ENCODE data around the gene CDC42BPG.

CDC42BPG gene

DNA sequence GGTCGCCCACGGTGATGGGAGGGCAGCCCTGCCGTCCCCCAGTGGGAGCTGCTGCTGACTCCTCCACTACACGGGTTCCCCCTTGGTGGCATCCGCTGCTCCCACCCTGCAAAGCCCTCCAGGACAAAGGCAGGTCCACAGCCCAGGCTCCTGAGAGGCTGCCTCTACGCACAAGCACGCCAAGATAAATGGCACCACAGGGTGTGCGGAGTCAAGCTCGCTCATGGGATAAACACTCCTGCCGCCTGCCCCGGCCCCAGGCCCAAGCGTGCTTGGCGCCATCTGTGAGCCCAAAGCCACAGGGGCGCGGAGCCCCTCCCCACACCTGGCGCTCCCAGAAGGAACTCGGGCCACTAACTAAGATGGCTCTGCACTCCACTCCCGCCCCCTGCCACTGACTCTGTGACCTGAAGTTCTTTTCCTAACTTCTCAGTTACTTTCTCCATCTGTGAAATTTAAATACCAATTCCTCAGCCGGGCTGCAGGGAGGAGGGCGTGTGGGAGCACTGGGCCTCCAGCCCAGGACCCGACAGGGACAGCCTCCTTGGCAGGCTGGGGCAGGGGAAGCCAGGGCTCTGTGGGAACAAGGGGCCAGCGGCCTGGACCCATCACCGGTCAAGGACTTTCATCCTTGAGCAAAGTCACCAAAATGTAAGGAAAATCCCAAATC is 19.1 kb upstream of the CDC42BPG start:
- DNase-seq = no peak

- no peak for DNase-seq
These were observed 18.5 kb upstream of the CDC42BPG start for GRCh38 chr11:64862987-64863390.

GRCh38 chr11:64861227-64861975 is 16.9 kb upstream of the CDC42BPG start:
- DNase-seq = no peak

- peak; percentile 44 to 48 for DNase-seq
These were observed 15.3 kb upstream of the CDC42BPG start for GRCh38 chr11:64859542-64860414.

- peak; percentile 45 to 57 for DNase-seq
These were observed 14.2 kb upstream of the CDC42BPG start for GRCh38 chr11:64858467-64859263.

- DNase-seq = no peak
These were observed 13.0 kb upstream of the CDC42BPG start for GRCh38 chr11:64857485-64857884.

DNA sequence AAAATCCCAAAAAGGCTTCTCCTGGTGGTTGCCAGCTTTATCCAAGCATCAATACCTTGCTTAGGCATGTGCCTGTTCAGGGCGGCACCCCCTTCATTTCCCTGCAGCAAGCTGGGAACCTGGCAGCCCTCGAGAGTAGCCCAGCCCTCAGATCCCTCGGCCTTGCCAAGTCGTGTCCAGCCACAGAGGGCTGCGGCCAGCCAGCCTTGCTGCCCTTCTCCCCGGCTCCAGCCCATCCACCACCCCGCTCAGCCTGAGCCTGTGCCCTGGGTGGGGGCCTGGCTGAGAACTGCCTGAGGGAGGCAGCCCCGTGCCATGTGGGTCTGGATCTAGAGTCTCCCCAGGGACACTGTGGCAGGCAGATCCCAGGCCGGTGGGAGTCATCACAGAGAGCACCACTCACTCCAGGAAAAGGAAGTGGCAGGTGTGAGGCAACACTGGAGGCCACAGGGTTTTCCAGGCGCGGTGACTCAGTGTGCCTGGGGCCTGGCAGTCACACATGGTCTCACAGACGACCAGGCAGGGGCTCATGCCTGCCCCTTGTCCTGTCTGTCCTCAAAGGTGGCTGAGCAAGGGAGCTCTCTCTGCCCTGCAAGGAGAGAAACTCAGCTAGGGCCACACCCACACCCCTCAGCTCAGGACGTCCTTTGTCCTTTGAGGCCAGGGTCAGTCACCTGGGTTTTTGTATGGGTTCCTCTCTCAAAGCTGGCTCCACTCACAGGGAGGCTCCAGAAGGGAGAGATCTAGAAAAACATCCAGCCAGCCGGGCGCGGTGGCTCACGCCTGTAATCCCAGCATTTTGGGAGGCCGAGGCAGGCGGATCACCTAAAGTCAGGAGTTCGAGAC is 12.2 kb upstream of the CDC42BPG start:
- DNase-seq = peak; percentile 41 to 50

DNA sequence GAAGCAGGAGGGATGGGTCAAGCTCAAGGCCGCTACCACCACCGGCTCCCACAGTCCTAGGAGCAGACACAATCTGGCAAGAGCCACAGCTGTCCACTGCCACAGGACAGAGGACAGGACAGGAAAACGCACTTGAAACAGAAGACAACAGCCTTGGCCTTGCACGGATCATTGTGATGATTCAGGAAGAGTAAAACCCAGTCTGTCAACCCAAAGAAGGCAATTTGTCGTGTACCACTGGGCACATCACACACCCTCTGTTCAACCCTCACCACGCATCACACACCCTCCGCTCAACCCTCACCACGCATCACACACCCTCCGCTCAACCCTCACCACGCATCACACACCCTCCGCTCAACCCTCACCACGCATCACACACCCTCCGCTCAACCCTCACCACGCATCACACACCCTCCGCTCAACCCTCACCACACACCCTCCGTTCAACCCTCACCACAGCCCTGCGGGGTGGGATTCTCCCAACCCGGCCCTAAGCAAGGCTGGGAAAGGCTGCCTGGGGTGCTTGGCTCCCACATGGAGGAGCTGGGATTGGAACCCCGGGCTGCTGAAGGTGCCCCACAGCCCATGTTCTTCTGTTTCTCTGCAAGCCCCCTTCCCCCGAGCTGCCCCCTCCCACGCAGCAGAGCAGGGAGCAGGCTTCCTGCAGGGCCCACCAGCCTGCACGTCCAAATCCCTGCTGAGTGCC is 11.3 kb upstream of the CDC42BPG start:
- no peak for DNase-seq

- peak; percentile 56 to 66 for DNase-seq
These were observed 10.4 kb upstream of the CDC42BPG start for GRCh38 chr11:64854534-64855502.

DNA sequence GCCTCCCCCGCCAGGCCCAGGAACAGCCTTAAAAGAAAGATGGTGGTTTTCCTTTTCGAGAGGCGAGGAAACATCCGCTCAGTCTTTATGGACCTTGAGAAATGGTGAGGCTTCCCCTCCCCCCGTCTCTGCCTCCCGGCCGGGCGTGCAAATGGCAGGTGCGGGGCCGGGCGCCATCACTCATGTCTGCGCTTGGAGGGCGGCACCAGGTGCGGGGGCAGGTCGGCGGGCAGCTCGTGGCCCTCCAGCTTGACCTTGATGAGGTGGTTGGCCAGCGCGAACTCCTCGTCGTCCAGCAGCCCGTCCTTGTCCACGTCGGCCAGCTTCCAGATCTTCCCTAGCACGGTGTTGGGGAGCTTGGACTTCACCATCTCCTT is 9.7 kb upstream of the CDC42BPG start:
- no peak for DNase-seq

DNA sequence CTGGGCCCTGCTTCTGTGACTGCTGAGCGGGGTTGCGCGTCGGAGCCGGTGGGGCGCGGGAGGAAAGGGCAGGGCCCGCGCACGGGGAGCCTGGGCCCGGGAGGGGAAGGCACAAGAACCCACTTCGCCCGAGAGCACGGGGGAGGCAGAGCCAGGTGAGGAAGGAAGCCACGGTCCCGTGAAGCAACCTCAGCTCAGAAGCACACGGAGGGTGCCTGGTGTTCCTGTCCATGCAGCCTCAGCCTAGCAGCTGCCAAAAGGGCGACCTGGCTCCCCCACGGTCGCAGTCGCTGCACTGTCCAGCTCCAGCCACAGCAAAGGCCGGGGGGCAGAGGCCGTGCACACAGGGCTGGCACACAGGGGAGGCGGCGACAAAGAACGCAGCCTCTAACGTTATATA is 9.3 kb upstream of the CDC42BPG start:
- no peak for DNase-seq

DNA sequence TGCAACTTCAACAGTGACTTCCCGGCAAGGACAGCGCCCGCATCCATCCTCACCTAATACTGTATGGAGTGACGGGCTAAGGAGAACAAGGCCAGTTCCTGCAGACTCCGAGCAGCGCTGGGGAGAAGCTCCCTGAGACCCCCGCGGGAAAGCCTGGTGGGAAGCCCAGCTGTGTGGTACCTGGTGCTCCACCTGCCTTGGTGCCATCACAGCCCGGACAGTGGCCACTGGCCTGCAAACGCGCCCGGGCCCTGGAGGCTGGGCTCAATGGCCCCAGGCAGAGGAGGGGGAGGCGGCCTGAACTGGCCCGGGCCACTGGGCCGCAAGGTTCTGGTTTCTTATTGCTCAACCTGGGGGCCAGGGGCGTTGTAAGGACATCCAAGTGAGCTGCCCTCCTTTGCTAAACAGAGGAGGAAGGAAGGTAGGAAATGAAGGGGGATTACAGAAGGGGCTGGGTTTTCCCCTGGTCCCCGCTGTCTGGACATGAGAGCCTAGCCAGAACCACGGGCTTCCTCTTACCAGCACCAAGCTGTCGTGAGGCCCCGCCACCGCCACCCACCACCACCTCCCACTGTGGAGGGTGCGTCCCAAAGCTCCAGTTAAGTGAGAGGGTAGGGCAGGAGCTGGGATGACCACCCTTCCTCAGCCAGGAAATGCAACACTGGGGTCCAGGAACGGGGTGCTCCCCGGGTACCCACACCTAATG is 8.5 kb upstream of the CDC42BPG start:
- DNase-seq = no peak

- no peak for DNase-seq
These were observed 7.4 kb upstream of the CDC42BPG start for GRCh38 chr11:64851831-64852351.

DNA sequence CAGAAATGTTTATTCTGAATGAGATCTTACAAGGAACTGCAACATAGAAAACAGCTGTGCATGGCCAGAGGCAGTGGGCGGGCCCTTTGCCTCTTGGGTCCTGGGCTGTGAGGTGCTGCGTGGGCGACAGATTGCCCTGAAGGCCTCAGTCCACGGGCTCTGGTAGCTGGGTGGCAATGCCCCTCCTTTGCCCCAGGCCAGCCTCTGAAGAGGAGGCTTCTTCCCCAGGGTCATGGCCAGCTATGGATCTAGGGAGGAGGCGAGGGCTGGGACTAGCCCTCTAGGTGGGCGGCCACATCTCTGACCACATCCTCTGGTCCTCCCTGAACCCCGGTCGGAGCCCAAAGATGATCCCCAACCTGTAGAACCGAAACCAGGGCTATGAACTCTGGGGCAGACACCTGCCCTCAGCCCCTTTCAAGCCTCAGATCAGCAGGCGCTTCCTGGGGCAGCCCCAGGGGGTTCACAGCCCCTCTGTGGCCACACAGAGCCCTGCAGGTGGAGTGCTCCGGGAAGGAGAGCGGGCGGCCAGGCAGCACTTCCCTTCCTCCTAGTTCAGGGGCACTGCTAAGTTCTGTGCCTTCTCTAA is 6.6 kb upstream of the CDC42BPG start:
- DNase-seq = peak in 1 of 2 donors; percentile 59

GRCh38 chr11:64849598-64850356 is 5.3 kb upstream of the CDC42BPG start:
- DNase-seq = no peak

- no peak for DNase-seq
These were observed 4.6 kb upstream of the CDC42BPG start for GRCh38 chr11:64848826-64849597.

All from activated CD4-positive, alpha-beta T cell treated with anti-CD3 and anti-CD28 coated beads for 4 hours (primary cell).